Stimulated activated CD8-positive, alpha-beta memory T cell treated with anti-CD3 and anti-CD28 coated beads, Interleukin-4, amount 100 ng/mL, for 1 hour (primary cell): ENCODE results near the gene ZNRF3.

Experiments used
- DNase-seq, 2 donors: peaks; one replicate each; pipeline ENCODE4 v3.0.0-alpha.2; 2020; ENCODE audit warnings: low read depth in 2 of 2, low spot score in 1 of 2

ZNRF3 gene

GRCh38 chr22:28983190-28983589 is 99.8 kb downstream of the ZNRF3 start:
- DNase-seq, result no peak

- DNase-seq, result no peak
Measured at GRCh38 chr22:28983788-28984441, 100.5 kb downstream of the ZNRF3 start.

GRCh38 chr22:28984482-28985158 is 101.2 kb downstream of the ZNRF3 start:
- no peak for DNase-seq

GRCh38 chr22:28985581-28986290 is 102.4 kb downstream of the ZNRF3 start:
- DNase-seq, result no peak

- no peak for DNase-seq
Measured at GRCh38 chr22:28986366-28986765, 103.0 kb downstream of the ZNRF3 start.

GRCh38 chr22:28988457-28988856 is 105.1 kb downstream of the ZNRF3 start:
- no peak for DNase-seq

GRCh38 chr22:28989035-28989464 is 105.7 kb downstream of the ZNRF3 start:
- no peak for DNase-seq

GRCh38 chr22:28989484-28989883 is 106.1 kb downstream of the ZNRF3 start:
- DNase-seq, result no peak

GRCh38 chr22:28989912-28990311 is 106.5 kb downstream of the ZNRF3 start:
- no peak for DNase-seq

- DNase-seq, result no peak
Measured at GRCh38 chr22:28992565-28993356, 109.4 kb downstream of the ZNRF3 start.

GRCh38 chr22:28994522-28994921 is 111.2 kb downstream of the ZNRF3 start:
- DNase-seq, result no peak

GRCh38 chr22:28995551-28995950 is 112.2 kb downstream of the ZNRF3 start:
- DNase-seq, result no peak

- no peak for DNase-seq
Measured at GRCh38 chr22:28997342-28997741, 114.0 kb downstream of the ZNRF3 start.

- no peak for DNase-seq
Measured at GRCh38 chr22:28998681-28999080, 115.3 kb downstream of the ZNRF3 start.

GRCh38 chr22:28999510-28999909 is 116.1 kb downstream of the ZNRF3 start:
- no peak for DNase-seq

- DNase-seq, result no peak
Measured at GRCh38 chr22:28999919-29000556, 116.7 kb downstream of the ZNRF3 start.

GRCh38 chr22:29000641-29001040 is 117.3 kb downstream of the ZNRF3 start:
- DNase-seq, result no peak

GRCh38 chr22:29002603-29003002 is 119.2 kb downstream of the ZNRF3 start:
- DNase-seq, result no peak

GRCh38 chr22:29003552-29003951 is 120.2 kb downstream of the ZNRF3 start:
- no peak for DNase-seq

- no peak for DNase-seq
Measured at GRCh38 chr22:29003975-29004646, 120.7 kb downstream of the ZNRF3 start.
